SK-N-SH treated with all-trans-retinoic acid at 6 μM for 48 hours (cell line): ENCODE results near the gene OTOG.

Experiments used
- ATAC-seq: fragments of 200-7000 bp; cut with Tn5 transposase; 3 replicates; pipeline ENCODE4 v1.9.1; 2020; ENCODE audit warnings: mild to moderate bottlenecking, moderate library complexity
- ARNTL ChIP-seq: fragments of 450-650 bp; formaldehyde crosslinking; IDR thresholded peaks from 2 replicates; pipeline ENCODE4 v1.5.0; 2020; ENCODE audit warnings: low read depth, mild to moderate bottlenecking, moderate library complexity, borderline replicate concordance
- CREB5 ChIP-seq: fragments of 250-450 bp; sonication (Bioruptor Pico); IDR thresholded peaks from 2 replicates; pipeline ENCODE4 v1.5.1; 2020; ENCODE audit warnings: low read depth, mild to moderate bottlenecking, moderate library complexity
- CSDC2 ChIP-seq: fragments of 250-450 bp; sonication (Bioruptor Pico); IDR thresholded peaks from 2 replicates; pipeline ENCODE4 v1.5.0; 2020; ENCODE audit warnings: mild to moderate bottlenecking, moderate library complexity
- ESRRG ChIP-seq: fragments of 250-450 bp; sonication (Bioruptor Pico); IDR thresholded peaks from 2 replicates; pipeline ENCODE4 v1.6.1; 2021; ENCODE audit warnings: mild to moderate bottlenecking
- GLIS3 ChIP-seq: fragments of 250-450 bp; sonication (Bioruptor Pico); IDR thresholded peaks from 2 replicates; pipeline ENCODE4 v1.5.0; 2020; ENCODE audit warnings: mild to moderate bottlenecking, moderate library complexity
- ISL1 ChIP-seq: fragments of 250-450 bp; sonication (Bioruptor Pico); IDR thresholded peaks from 2 replicates; pipeline ENCODE4 v2.1.2; 2022; ENCODE audit warnings: mild to moderate bottlenecking, moderate library complexity
- OSR1 ChIP-seq: fragments of 250-450 bp; sonication (Bioruptor Pico); IDR thresholded peaks from 2 replicates; pipeline ENCODE4 v1.8.0; 2022; ENCODE audit warnings: moderate library complexity, mild to moderate bottlenecking, inconsistent platforms
- POU6F1 ChIP-seq: fragments of 250-450 bp; sonication (Bioruptor Pico); IDR thresholded peaks from 2 replicates; pipeline ENCODE4 v1.8.0; 2021; ENCODE audit warnings: low read depth, mild to moderate bottlenecking, moderate library complexity, borderline replicate concordance
- PPARA ChIP-seq: fragments of 250-450 bp; sonication (Bioruptor Pico); IDR thresholded peaks from 2 replicates; pipeline ENCODE4 v1.5.0; 2020; ENCODE audit warnings: mild to moderate bottlenecking, borderline replicate concordance
- RARB ChIP-seq: fragments of 250-450 bp; sonication (Bioruptor Pico); IDR thresholded peaks from 2 replicates; pipeline ENCODE4 v1.8.0; 2021; ENCODE audit warnings: mild to moderate bottlenecking, moderate library complexity
- TCF4 ChIP-seq: fragments of 250-450 bp; sonication (Bioruptor Pico); IDR thresholded peaks from 2 replicates; pipeline ENCODE4 v1.8.0; 2021; ENCODE audit warnings: mild to moderate bottlenecking, moderate library complexity, borderline replicate concordance
- TOX ChIP-seq: fragments of 250-450 bp; sonication (Bioruptor Pico); IDR thresholded peaks from 2 replicates; pipeline ENCODE4 v1.8.0; 2021; ENCODE audit warnings: mild to moderate bottlenecking, moderate library complexity, borderline replicate concordance
- TSHZ2 ChIP-seq: fragments of 250-450 bp; sonication (Bioruptor Pico); IDR thresholded peaks from 2 replicates; pipeline ENCODE4 v1.5.0; 2020; ENCODE audit warnings: mild to moderate bottlenecking, moderate library complexity
- ZC3H10 ChIP-seq: fragments of 250-450 bp; sonication (Bioruptor Pico); IDR thresholded peaks from 2 replicates; pipeline ENCODE4 v1.5.1; 2021; ENCODE audit warnings: mild to moderate bottlenecking, moderate library complexity
- ZFP3 ChIP-seq: fragments of 250-450 bp; sonication (Bioruptor Pico); IDR thresholded peaks from 2 replicates; pipeline ENCODE4 v1.5.0; 2020; ENCODE audit warnings: mild to moderate bottlenecking, moderate library complexity
- ZFP30 ChIP-seq: fragments of 450-650 bp; formaldehyde crosslinking; IDR thresholded peaks from 2 replicates; pipeline ENCODE4 v1.5.0; 2022; ENCODE audit warnings: mild to moderate bottlenecking, moderate library complexity
- ZNF565 ChIP-seq: fragments of 450-650 bp; formaldehyde crosslinking; conservative IDR thresholded peaks from 2 replicates; pipeline ENCODE4 v1.5.0; 2020; ENCODE audit warnings: low read depth, mild to moderate bottlenecking, moderate library complexity
- ZNF70 ChIP-seq: fragments of 450-650 bp; formaldehyde crosslinking; IDR thresholded peaks from 2 replicates; pipeline ENCODE4 v1.5.0; 2020; ENCODE audit warnings: mild to moderate bottlenecking, moderate library complexity
- ZNF8 ChIP-seq: fragments of 450-650 bp; formaldehyde crosslinking; IDR thresholded peaks from 2 replicates; pipeline ENCODE4 v1.5.0; 2020; ENCODE audit warnings: mild to moderate bottlenecking, moderate library complexity
- TF ChIP-seq, protein P1 (sequence below): fragments of 250-450 bp; sonication (Bioruptor Pico); IDR thresholded peaks from 2 replicates; pipeline ENCODE4 v1.8.0; 2020; ENCODE audit warnings: mild to moderate bottlenecking, moderate library complexity, borderline replicate concordance

Gene OTOG

GRCh38 chr11:17601256-17601671 is 54.2 kb downstream of the OTOG start (continued):
- TF ChIP-seq, protein P1, sequence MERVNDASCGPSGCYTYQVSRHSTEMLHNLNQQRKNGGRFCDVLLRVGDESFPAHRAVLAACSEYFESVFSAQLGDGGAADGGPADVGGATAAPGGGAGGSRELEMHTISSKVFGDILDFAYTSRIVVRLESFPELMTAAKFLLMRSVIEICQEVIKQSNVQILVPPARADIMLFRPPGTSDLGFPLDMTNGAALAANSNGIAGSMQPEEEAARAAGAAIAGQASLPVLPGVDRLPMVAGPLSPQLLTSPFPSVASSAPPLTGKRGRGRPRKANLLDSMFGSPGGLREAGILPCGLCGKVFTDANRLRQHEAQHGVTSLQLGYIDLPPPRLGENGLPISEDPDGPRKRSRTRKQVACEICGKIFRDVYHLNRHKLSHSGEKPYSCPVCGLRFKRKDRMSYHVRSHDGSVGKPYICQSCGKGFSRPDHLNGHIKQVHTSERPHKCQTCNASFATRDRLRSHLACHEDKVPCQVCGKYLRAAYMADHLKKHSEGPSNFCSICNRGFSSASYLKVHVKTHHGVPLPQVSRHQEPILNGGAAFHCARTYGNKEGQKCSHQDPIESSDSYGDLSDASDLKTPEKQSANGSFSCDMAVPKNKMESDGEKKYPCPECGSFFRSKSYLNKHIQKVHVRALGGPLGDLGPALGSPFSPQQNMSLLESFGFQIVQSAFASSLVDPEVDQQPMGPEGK = no peak
- TF ChIP-seq ISL1 (CRISPR knock-in tag) (no peak), POU6F1 (no peak), ZNF70 (no peak), ZFP3 (CRISPR knock-in tag) (no peak)

- ATAC-seq = no peak
- TF ChIP-seq PPARA (no peak), ESRRG (CRISPR knock-in tag) (no peak), ZC3H10 (CRISPR knock-in tag) (no peak), ZFP3 (CRISPR knock-in tag) (no peak), CREB5 (CRISPR knock-in tag) (no peak), ZNF70 (no peak), ZNF565 (CRISPR knock-in tag) (no peak), TOX (CRISPR knock-in tag) (no peak), TCF4 (CRISPR knock-in tag) (no peak), ZNF8 (CRISPR knock-in tag) (no peak), ZFP30 (CRISPR knock-in tag) (no peak), ARNTL (CRISPR knock-in tag) (no peak), OSR1 (CRISPR knock-in tag) (no peak), GLIS3 (CRISPR knock-in tag) (no peak), CSDC2 (CRISPR knock-in tag) (no peak), RARB (no peak)
- TF ChIP-seq, protein P1 = no peak
These were observed 54.6 kb downstream of the OTOG start for GRCh38 chr11:17601676-17602075.

GRCh38 chr11:17602105-17603001 is 55.3 kb downstream of the OTOG start:
- ATAC-seq = no peak
- TF ChIP-seq OSR1 (CRISPR knock-in tag) (no peak), TSHZ2 (CRISPR knock-in tag) (no peak), PPARA (no peak), ESRRG (CRISPR knock-in tag) (no peak)
- TF ChIP-seq, all 23 proteins: peak for 0
